Measurements from ENCODE around the gene GSTA5. TPM values are rescaled to one million over a fixed set of nuclear protein-coding genes. Genes with fewer than 3 reads are reported as not detected.

Gene GSTA5
- total and polyA plus RNA-seq, 12 donors = not detected

DNA sequence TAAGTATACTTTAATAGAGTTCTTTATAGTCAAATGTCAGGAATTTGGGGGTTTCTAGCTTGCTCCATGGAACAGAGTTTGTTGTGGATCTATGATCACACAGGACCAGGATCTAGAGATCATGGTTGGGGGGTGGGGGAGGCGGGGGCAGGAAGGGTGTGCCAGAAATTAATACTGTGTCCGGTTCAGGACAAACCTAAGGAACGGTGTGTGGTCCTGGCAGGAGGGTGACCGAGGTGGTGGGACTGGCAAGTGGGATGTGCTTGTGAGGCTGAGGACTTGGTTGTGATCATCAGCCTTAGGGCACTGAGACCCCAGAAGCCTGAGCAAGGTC lies 41.0 kb upstream of the GSTA5 start:
- DNase-seq (no peak), ATAC-seq (peak in 5 of 8 donors; percentile 5 to 48 (median 10))
- 50 to 62% methylated on average over 4 of the region's 4 CpGs for WGBS, 2 donors
- no peaks in the 10 kb centered on the region for H3K9me3 ChIP-seq
- H3K4me3 ChIP-seq = peak overlapping the region; percentile 19 to 63 (median 55)
- TF ChIP-seq, protein P1, sequence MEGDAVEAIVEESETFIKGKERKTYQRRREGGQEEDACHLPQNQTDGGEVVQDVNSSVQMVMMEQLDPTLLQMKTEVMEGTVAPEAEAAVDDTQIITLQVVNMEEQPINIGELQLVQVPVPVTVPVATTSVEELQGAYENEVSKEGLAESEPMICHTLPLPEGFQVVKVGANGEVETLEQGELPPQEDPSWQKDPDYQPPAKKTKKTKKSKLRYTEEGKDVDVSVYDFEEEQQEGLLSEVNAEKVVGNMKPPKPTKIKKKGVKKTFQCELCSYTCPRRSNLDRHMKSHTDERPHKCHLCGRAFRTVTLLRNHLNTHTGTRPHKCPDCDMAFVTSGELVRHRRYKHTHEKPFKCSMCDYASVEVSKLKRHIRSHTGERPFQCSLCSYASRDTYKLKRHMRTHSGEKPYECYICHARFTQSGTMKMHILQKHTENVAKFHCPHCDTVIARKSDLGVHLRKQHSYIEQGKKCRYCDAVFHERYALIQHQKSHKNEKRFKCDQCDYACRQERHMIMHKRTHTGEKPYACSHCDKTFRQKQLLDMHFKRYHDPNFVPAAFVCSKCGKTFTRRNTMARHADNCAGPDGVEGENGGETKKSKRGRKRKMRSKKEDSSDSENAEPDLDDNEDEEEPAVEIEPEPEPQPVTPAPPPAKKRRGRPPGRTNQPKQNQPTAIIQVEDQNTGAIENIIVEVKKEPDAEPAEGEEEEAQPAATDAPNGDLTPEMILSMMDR (IDR thresholded peaks at IDR 0.05) = no peak
- H3K4me1 ChIP-seq = peaks cover 0 to 14% (median 0%) of the 10 kb centered on the region in 9 donors
- intact Hi-C loops (cut with DNase I) = loop anchor here in 2 of 10 donors (5.0 to 10.0 kb wide), 2 partner anchors 113 to 116 kb away; partner anchors contain the start of gene GSTA4 (in 2 of the 2)
- H3K27ac ChIP-seq = no peak overlapping the region
- no peaks in the 10 kb centered on the region for H3K27me3 ChIP-seq
- H3K36me3 ChIP-seq = no peaks in the 10 kb centered on the region

DNA sequence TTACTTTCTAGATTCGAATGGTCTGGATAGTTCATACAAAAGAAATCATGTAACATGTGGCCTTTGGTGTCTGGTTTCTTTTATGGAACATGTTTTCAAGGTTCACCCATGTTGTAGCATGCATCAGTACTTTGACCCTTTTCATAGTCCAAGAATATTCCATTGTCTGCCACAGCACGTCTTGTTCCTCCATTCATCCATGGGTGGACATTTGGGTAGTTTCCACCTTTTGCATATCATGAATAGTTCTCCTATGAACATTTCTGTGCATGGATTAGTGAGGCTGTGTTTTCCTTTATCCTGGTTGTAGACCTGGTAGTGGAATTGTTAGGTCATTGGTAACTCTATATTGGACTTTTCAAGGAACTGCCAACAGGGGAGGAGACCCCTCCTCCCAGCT lies 37.2 kb upstream of the GSTA5 start:
- Histone ChIP-seq H3K9me3 (no peaks in the 10 kb centered on the region), H3K4me1 (peaks cover 0 to 14% (median 0%) of the 10 kb centered on the region in 9 donors), H3K27ac (no peak overlapping the region), H3K36me3 (no peaks in the 10 kb centered on the region), H3K27me3 (no peaks in the 10 kb centered on the region), H3K4me3 (no peak overlapping the region)
- TF ChIP-seq, protein P1 (IDR thresholded peaks at IDR 0.05) = no peak
- ATAC-seq = no peak
- WGBS, 2 donors = 82 to 86% methylated on average over 2 of the region's 2 CpGs
- intact Hi-C loops (cut with DNase I) = no loop called here
- no peak for DNase-seq

DNA sequence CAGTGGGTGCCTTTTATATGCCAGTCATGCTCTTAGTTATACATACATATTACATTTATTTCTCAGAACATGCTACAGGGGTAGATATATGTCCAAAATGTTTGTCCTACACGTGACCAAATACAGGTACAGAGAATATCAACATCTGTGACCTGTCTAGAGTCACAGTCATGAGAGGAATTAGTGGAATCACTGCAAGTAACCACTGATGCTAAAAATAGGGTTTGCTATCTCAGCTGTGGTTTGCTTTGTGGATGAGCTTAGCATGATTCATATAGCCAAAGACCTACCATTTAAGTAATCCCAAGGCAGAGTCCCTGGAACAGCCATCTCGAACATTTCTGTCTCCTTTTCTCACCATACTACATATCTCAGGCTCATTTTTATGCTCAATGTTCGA lies 36.6 kb upstream of the GSTA5 start:
- Histone ChIP-seq H3K4me1 (peaks cover 0 to 14% (median 0%) of the 10 kb centered on the region in 9 donors), H3K9me3 (no peaks in the 10 kb centered on the region), H3K27ac (no peak overlapping the region), H3K27me3 (no peaks in the 10 kb centered on the region), H3K36me3 (no peaks in the 10 kb centered on the region), H3K4me3 (no peak overlapping the region)
- DNase-seq = no peak
- intact Hi-C loops (cut with DNase I) = no loop called here
- WGBS, 2 donors = 52 to 56% methylated on average over 3 of the region's 3 CpGs
- ATAC-seq = no peak
- TF ChIP-seq, protein P1 (IDR thresholded peaks at IDR 0.05) = no peak

DNA sequence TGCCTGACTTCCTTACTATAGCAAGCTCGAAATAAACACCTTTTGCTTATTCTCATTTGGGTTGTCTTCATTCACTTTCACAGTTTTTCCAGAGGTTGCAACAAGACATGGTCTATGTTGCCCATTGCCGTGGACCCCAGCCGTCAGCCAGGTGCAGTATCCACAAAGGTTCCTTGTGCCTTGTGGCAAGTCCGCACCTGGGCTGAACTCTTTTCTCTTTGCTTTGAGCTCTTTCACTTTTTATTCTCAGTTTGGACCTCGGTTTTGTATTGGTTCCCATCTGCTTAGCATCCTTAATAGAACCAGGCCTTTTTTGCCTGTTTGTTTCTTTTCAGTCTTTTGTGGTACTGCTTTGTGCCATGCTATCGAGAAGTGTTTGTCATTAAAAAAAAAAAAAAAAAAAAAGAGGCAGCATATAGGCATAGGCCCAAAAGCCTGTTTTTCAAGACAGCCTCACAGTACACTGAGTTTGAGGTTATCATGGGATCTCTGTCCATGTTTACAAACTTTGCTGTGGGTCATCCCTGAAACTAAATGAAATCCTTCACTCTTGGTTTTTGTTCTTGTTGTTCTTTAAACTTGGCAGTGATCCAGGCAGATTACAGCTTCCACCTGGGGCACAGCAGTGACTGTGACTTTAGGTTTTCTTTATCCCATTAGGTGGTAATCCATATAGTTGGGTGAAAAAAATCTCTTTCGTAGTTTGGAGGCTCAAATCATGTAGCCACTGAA lies 35.6 kb upstream of the GSTA5 start:
- 88 to 91% methylated on average over 7 of the region's 7 CpGs for WGBS, 2 donors

More for the DNA sequence above, 35.6 kb upstream of the GSTA5 start:
- no peak overlapping the region for H3K4me3 ChIP-seq
- no peak for ATAC-seq
- H3K4me1 ChIP-seq = peaks cover 0 to 9% (median 0%) of the 10 kb centered on the region in 9 donors
- no peaks in the 10 kb centered on the region for H3K27me3 ChIP-seq
- intact Hi-C loops (cut with DNase I) = no loop called here
- H3K27ac ChIP-seq = no peak overlapping the region
- H3K9me3 ChIP-seq = no peaks in the 10 kb centered on the region
- DNase-seq = no peak
- H3K36me3 ChIP-seq = no peaks in the 10 kb centered on the region
- TF ChIP-seq, protein P1 (IDR thresholded peaks at IDR 0.05) = no peak
